AG20443 (cell line): Measurements from ENCODE around the gene RASGRP3.
A peak's percentile ranks its signal among the peaks of the same experiment; 100 is the strongest.

ENCODE experiments used
- DNase-seq: peaks from one replicate; pipeline ENCODE4 v3.0.0; 2012; ENCODE audit warnings: low spot score, mixed read lengths

RASGRP3 gene

GRCh38 chr2:33492399-33493134 is 16.1 kb downstream of the RASGRP3 start:
- DNase-seq, result no peak

DNA sequence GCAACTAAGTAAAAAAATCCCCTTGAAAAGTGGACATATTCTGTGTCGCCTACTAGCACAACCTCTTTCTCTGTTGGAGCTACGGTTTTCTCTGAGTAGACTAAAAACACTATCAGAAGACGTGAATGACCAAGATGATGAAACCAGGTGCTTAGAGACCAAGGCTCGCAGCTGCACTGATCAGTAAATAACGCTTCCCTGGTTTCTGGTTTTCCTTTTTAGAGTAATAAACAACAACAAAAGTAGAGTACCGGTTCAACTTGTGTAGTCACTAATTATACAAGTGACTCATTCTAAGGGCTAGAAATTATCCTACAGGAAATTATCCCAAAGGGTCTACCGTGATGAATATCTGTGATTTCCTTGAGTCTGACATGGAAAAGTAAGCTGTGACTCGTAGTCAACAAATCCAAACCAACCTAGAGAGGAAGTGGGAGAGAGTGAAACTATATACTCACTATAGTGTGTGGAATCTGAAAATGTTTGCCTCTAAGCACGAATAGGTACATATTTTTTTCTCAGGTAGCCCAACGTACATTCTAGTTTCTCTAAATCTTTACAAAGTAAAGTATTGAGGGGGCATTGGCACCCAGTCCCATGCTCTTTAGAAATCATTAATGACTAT is 17.8 kb downstream of the RASGRP3 start:
- no peak for DNase-seq

DNA sequence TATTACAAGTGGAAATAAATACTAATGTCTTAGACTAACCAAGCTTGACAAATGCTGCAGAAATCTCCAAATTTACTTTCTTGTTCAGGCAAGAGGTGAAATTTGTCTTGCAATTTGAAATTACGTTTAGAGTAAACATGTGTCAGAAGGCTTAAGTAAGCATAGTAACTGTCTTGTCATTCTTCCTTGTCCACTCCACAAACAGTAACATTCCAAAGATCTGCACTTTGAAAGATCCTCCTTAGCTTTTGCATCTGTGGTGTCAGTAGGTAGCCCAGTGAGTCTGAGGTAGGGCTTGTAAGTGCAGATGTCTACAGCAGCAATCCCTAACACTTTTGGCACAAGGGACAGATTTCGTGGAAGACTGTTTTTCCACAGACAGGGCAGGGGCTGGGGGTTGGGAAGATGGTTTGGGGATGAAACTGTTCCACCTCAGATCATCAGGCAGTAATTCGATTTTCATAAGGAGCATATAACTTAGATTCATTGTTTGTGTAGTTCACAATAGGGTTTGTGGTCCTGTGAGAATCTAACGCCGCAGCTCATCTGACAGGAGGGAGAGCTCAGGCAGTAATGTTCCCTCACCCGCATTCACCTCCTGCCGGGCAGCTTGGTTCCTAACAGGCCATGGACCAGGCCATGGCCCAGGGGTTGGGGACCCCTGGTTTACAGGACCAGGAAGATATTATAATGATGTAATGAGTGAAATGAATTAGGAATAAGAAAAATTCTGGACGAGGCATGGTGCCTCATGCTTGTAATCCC is 18.6 kb downstream of the RASGRP3 start:
- no peak for DNase-seq

DNA sequence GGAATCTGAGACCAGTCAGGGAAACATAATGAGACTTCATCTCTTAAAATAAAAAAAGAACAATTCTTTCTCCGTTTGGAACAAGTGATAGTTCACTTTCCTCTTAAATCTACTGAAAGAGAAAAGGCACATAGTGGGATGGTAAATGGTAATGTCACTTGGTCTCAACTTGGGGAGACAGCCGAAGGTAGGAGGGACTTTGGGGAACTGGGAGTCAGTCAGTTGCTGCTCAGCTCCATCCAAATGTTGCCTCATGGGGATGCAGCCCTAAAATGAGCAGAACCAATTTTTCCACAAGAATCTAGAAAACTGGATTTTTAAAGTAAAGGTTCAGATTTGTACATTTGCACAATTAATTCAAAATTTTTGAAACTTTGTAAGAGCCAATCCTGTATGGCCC is 19.2 kb downstream of the RASGRP3 start:
- no peak for DNase-seq

- peak; percentile 39 for DNase-seq
Measured at GRCh38 chr2:33496150-33496549, 19.7 kb downstream of the RASGRP3 start.

DNA sequence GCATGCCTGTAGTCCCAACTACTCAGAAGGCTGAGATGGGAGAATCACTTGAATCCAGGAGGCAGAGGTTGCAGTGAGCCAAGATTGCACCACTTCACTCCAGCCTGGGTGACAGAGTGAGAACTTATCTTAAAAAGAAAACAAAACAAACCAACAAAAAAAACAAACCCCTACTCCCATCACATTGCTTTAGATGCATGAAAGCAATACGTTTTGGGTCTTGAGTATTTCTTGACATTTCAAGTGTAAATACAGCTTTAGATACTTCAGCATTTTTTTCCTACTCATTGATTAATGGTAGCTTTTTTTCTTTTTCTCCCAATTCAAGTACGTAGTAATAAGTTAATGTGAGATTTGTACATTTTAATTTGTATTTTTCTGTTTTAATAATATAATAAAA is 20.3 kb downstream of the RASGRP3 start:
- no peak for DNase-seq

- no peak for DNase-seq
Measured at GRCh38 chr2:33497221-33497650, 20.8 kb downstream of the RASGRP3 start.

- DNase-seq, result no peak
Measured at GRCh38 chr2:33498291-33498956, 22.0 kb downstream of the RASGRP3 start.

- no peak for DNase-seq
Measured at GRCh38 chr2:33500177-33500576, 23.7 kb downstream of the RASGRP3 start.

GRCh38 chr2:33502025-33502424 is 25.6 kb downstream of the RASGRP3 start:
- DNase-seq, result no peak

DNA sequence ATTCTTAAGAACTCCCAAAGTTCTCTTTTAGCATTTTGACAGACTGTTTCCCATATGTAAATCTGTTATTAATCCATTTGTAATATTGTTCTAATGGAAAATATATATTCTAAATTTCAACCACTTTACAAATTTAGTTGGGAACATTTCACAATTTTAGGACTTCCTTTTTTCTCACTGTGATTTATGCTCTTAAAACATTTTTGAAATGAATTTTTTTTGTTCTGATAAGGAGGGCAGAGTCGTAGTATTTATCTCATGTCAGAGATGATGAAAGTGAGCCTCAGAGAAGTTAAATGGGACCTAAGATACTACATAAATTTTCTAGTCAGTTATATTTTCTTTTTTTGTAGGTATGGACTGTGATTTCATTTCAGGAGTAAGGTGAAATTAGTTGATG is 26.6 kb downstream of the RASGRP3 start:
- DNase-seq, result no peak

DNA sequence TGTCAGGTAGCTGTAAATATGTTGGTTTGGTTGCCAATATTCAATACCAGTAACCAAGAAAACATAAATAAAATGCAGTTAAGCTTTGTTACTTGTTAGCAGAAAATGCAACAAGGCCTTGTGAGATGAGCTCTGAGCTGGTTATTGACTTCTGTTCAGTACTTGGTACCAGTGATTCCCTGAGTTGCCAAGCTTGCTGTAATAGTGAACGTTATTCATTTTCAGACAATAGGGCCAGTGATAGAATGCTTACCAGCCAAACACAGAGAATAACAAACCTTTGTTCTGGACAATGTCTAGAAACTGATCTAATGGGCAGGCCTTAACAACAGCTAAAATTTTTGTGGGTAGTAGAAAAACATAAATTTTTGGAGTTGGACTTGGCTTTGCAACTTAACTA is 29.5 kb downstream of the RASGRP3 start:
- DNase-seq, result no peak

DNA sequence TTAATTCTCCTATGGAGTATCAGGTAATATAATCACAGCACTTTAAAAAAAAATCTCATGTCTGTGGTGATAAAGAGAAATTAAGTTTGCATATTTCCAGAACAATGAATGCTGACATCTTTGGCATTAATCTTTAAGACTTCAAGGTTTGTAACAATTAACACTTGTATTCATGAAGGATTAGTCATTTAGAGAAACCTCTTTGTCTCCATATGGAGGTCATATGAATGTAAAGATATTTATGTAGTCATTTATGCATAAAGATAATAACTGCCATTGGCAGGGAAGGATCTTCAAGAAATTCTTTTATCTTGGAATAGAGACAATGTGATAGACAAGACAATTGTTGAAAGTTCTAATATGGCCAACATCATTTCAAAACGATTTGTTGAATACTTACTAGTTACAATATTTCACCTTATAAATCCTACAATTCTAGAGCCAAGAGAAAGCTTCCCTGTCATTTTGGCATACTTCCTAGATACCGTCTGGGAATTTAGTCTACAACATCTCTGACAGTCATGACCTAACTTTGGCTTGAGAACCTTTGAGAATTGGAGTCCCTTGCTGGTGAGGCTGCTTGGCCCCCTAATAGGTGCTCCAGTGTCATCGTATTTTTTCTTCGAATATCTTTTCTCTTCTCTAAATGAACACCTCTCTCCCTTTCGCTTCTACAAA is 33.6 kb downstream of the RASGRP3 start:
- DNase-seq, result no peak

DNA sequence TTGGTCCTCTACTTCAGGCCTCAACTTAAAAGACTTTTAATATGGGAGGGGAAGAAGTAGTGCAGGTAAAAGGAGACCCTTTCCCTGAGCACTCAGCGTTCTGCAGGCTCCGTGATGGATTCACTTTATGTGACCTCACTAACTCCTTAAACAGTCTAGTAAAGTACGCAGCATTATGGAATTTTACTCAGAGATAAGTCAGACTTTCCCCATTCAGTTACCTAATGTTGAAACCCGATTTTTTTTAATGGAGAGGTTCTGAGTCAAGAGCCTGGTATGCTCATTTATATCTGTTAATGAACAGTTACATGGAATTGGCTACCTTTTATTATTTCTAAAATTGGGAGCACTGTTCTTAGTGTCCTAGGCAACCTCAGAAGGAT is 34.1 kb downstream of the RASGRP3 start:
- no peak for DNase-seq

DNA sequence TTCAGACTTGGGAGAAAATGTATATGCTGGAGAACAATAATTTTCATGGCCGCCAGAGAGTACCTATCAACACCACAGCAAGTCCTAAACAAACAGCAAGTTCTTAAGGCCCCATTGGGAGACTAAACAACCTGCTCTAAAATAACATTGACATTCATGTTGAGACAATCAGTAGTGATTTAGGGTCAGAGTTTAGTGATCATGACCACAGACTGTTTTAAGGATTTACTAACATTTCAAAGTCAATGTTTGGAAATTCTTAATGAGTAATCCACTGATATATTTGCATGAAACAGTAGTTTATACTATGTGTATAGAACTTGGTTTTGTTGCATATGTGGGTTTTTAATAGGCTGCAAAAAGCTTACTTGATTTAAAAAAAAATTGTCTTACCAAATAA is 34.7 kb downstream of the RASGRP3 start:
- DNase-seq, result no peak

- DNase-seq, result no peak
Measured at GRCh38 chr2:33512112-33512511, 35.7 kb downstream of the RASGRP3 start.

DNA sequence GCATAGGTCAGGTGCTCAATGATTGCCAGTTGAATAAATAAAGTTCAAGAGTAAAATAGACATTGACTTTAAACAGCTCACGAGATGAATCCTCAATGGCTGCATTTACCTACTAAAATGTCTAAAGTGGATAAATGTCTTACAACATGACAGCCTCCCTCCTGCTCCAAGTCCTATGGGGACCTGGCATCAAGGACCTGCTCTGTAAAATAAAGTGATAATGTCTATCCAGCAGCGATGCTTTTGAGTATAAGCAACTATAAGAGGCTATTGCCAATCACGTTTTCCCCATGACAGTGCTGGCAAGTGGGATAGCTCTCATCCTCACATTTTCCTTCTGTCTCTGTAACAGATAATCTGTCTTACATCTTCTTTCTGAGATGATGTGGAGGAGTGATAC is 37.0 kb downstream of the RASGRP3 start:
- DNase-seq, result no peak

DNA sequence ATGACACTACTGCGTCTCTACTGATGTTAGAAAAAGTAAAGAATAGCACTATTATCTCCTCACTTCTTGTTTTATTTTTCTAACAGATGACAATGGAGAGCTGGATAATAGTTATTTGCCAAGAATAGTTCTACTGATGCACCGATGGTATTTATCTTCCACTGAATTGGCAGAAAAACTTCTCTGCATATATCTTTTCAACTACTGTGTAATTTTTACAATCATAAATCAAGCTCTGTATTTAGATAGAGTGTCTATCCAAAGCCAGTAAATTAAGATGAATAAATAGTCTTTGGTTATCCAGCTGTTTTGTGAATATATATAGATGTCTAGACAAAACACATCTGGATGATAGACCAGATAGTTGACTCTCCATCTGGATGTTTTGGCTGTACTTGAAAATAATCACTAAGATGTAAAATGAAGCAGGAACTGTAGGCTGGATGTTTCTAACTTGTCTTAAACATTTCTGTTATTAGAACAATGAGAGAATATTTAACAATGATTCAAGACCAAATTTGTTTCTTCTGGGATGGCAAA is 40.1 kb downstream of the RASGRP3 start:
- DNase-seq, result no peak

DNA sequence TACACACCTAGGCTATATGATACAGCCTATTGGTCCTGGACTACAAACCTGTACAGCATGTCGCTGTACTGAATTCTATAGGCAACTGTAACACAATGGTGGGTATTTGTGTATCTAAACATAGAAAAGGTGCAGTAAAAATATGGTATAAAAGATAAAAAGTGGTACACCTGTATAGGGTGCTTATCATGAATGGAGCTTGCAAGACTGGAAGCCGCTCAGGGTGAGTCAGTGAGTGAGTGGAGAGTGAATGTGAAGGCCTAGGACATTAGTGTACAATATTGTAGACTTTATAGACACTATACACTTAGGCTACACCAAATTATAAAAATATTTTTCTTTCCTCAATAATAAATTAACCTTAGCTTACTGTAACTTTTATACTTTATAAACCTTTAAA is 41.8 kb downstream of the RASGRP3 start:
- no peak for DNase-seq

GRCh38 chr2:33518929-33519328 is 42.5 kb downstream of the RASGRP3 start:
- DNase-seq, result no peak

GRCh38 chr2:33521791-33522281 is 45.4 kb downstream of the RASGRP3 start:
- peak; percentile 42 for DNase-seq

GRCh38 chr2:33522576-33522975 is 46.1 kb downstream of the RASGRP3 start:
- DNase-seq, result no peak
